HEK293 (cell line): Measurements from ENCODE around the gene BLZF1.

ENCODE experiments used
- CTCF ChIP-seq: fragments of 450-650 bp; formaldehyde crosslinking; IDR thresholded peaks from 2 replicates; pipeline ENCODE4 v1.5.1; 2016; ENCODE audit warnings: missing biosample characterization, missing genetic modification characterization
- GLI4 ChIP-seq: fragments of 450-650 bp; formaldehyde crosslinking; IDR thresholded peaks from 2 replicates; pipeline ENCODE4 v1.5.1; 2016; ENCODE audit warnings: missing biosample characterization, missing genetic modification characterization
- KLF16 ChIP-seq: fragments of 450-650 bp; formaldehyde crosslinking; IDR thresholded peaks from 2 replicates; pipeline ENCODE4 v1.5.1; 2017; ENCODE audit warnings: missing biosample characterization, missing genetic modification characterization
- ZBTB44 ChIP-seq: fragments of 450-650 bp; IDR thresholded peaks from 2 replicates; pipeline ENCODE4 v1.5.1; 2018; ENCODE audit warnings: missing biosample characterization, mild to moderate bottlenecking, missing genetic modification characterization
- ZSCAN30 ChIP-seq: fragments of 450-650 bp; IDR thresholded peaks from 2 replicates; pipeline ENCODE4 v1.5.1; 2018; ENCODE audit warnings: missing biosample characterization, mild to moderate bottlenecking, missing genetic modification characterization, moderate library complexity

GRCh38 chr1:169363046-169363730 is 4.8 kb upstream of the BLZF1 start:
- TF ChIP-seq CTCF (tag by site-specific recombination) (no peak), ZSCAN30 (tag by site-specific recombination) (no peak), ZBTB44 (tag by site-specific recombination) (no peak), KLF16 (tag by site-specific recombination) (no peak), GLI4 (tag by site-specific recombination) (no peak)
